CD8-positive, alpha-beta memory T cell (primary cell): ENCODE results near the gene FRMD4B. TPM values are rescaled to one million over a fixed set of nuclear protein-coding genes. Genes with fewer than 3 reads are reported as not detected.
A peak's percentile ranks its signal among the peaks of the same experiment; 100 is the strongest.

Experiments
- CTCF ChIA-PET: fragments of 350-600 bp; sonication (Branson Sonifier 250); formaldehyde crosslinking; loops from one replicate; lab custom pipeline; 2021; ENCODE audit warnings: antibody characterized with exemption; lab: Charles Lee
- POLR2A ChIA-PET: fragments of 350-600 bp; sonication (Branson Sonifier 250); formaldehyde crosslinking; loops from one replicate; lab custom pipeline; 2021; ENCODE audit warnings: antibody characterized with exemption; lab: Charles Lee
- DNase-seq, 5 donors: peaks; one replicate each; pipeline versions ENCODE4 v3.0.0 to v3.0.0-alpha.2; 2020 to 2022; ENCODE audit warnings: mixed read lengths in 1 of 5
- H3K27ac ChIP-seq: one replicate; pipeline ENCODE4 v1.7.0; 2013; ENCODE audit warnings: low read depth, mild to moderate bottlenecking, low read length, moderate library complexity
- H3K27me3 ChIP-seq: 2 replicates; pipeline ENCODE4 v1.7.0; 2013; ENCODE audit warnings: low read length, mild to moderate bottlenecking; ENCODE audit not compliant: insufficient read depth, poor library complexity, severe bottlenecking
- H3K36me3 ChIP-seq: 2 replicates; pipeline ENCODE4 v1.7.0; 2013; ENCODE audit warnings: mild to moderate bottlenecking, low read length, moderate library complexity; ENCODE audit not compliant: insufficient read depth
- H3K4me1 ChIP-seq: 2 replicates; pipeline ENCODE4 v1.7.0; 2013; ENCODE audit warnings: mild to moderate bottlenecking, low read length, moderate library complexity; ENCODE audit not compliant: insufficient read depth
- H3K4me3 ChIP-seq: 2 replicates; pipeline ENCODE4 v1.7.0; 2013; ENCODE audit warnings: mild to moderate bottlenecking, low read length
- H3K9me3 ChIP-seq: 2 replicates; pipeline ENCODE4 v1.7.0; 2013; ENCODE audit warnings: mild to moderate bottlenecking, low read length
- H3K27ac Mint-ChIP-seq, 8 donors: one replicate each; pipeline ENCODE4 v1.8.0; 2020 to 2021; ENCODE audit warnings: mixed read lengths in 8 of 8, mild to moderate bottlenecking in 6 of 8, inconsistent platforms in 3 of 8, moderate library complexity in 3 of 8
- H3K27me3 Mint-ChIP-seq, 2 donors: one replicate each; pipeline ENCODE4 v1.8.0; 2020 to 2021; ENCODE audit warnings: mixed read lengths in 2 of 2, mild to moderate bottlenecking in 1 of 2, moderate library complexity in 1 of 2
- H3K36me3 Mint-ChIP-seq, 3 donors: one replicate each; pipeline ENCODE4 v1.8.0; 2020 to 2021; ENCODE audit warnings: mixed read lengths in 3 of 3, inconsistent platforms in 1 of 3, mild to moderate bottlenecking in 1 of 3
- H3K4me1 Mint-ChIP-seq, 3 donors: one replicate each; pipeline ENCODE4 v1.8.0; 2020 to 2021; ENCODE audit warnings: mixed read lengths in 3 of 3, inconsistent platforms in 1 of 3, mild to moderate bottlenecking in 1 of 3
- H3K4me3 Mint-ChIP-seq, 7 donors: one replicate each; pipeline ENCODE4 v1.8.0; 2020 to 2021; ENCODE audit warnings: mixed read lengths in 7 of 7, mild to moderate bottlenecking in 6 of 7, moderate library complexity in 4 of 7, inconsistent platforms in 2 of 7
- H3K9me3 Mint-ChIP-seq, 5 donors: one replicate each; pipeline ENCODE4 v1.8.0; 2020 to 2022; ENCODE audit warnings: mixed read lengths in 5 of 5, mild to moderate bottlenecking in 3 of 5, moderate library complexity in 2 of 5, inconsistent platforms in 1 of 5
- polyA plus RNA-seq: library from polyadenylated mRNA; unstranded; fragments of 300-500 nt; fragmentation: Illumina TruSeq; gene quantifications from one replicate; pipeline ENCODE4 v1.2.3, GENCODE V29; 2021
- total RNA-seq, 2 experiments: library from RNA; stranded (reverse); gene quantifications; one replicate each; pipeline ENCODE4 v1.2.3, GENCODE V29; 2021

The FRMD4B gene
- 10 to 100 TPM; 40.3 to 41.1 TPM for total RNA-seq
- polyA plus RNA-seq, result 3.0 TPM

GRCh38 chr3:69385723-69386555 lies at the start of gene FRMD4B:
TSS of gene FRMD4B (minus strand) at chr3:69386088. CDS start at chr3:69385989, 99 bp downstream.
- DNase-seq, result peak in 1 of 5 donors; percentile 13
- Histone ChIP-seq H3K27ac (no peak within 1 kb of the TSS), H3K27me3 (peaks cover 18% of the 10 kb centered on the region), H3K4me1 (peaks cover 9% of the 10 kb centered on the region), H3K4me3 (peak within 1 kb of the TSS; percentile 12), H3K9me3 (no peaks in the 10 kb centered on the region), H3K36me3 (no peaks in the 10 kb centered on the region)
- H3K36me3 Mint-ChIP-seq, result no peaks in the 10 kb centered on the region
- POLR2A ChIA-PET, result interaction anchor here (0.9 kb wide), 1 partner anchor 9 kb away, joined by 3 read pairs; no protein-coding TSS in a partner anchor
- H3K4me1 Mint-ChIP-seq, result peaks cover 9 to 19% (median 13%) of the 10 kb centered on the region in 3 donors
- no peaks in the 10 kb centered on the region for H3K9me3 Mint-ChIP-seq
- H3K27me3 Mint-ChIP-seq, result peaks cover 37 to 76% of the 10 kb centered on the region in 2 donors
- no peak within 1 kb of the TSS for H3K27ac Mint-ChIP-seq
- CTCF ChIA-PET, result no interaction called here
- peak within 1 kb of the TSS; percentile 60 to 83 (median 73) for H3K4me3 Mint-ChIP-seq

GRCh38 chr3:69433969-69434325 lies 48.1 kb upstream of the FRMD4B start:
- CTCF ChIA-PET, result no interaction called here
- Histone ChIP-seq H3K4me1 (no peaks in the 10 kb centered on the region), H3K27ac (no peak overlapping the region), H3K9me3 (no peaks in the 10 kb centered on the region), H3K36me3 (no peaks in the 10 kb centered on the region), H3K4me3 (no peak overlapping the region), H3K27me3 (no peaks in the 10 kb centered on the region)
- Mint-ChIP-seq H3K36me3 (no peaks in the 10 kb centered on the region), H3K4me1 (peaks cover 0 to 4% (median 0%) of the 10 kb centered on the region in 3 donors), H3K4me3 (no peak overlapping the region), H3K27me3 (peaks cover 0 to 15% of the 10 kb centered on the region in 2 donors), H3K9me3 (no peaks in the 10 kb centered on the region), H3K27ac (no peak overlapping the region)
- no peak for DNase-seq
- POLR2A ChIA-PET, result no interaction called here

DNA sequence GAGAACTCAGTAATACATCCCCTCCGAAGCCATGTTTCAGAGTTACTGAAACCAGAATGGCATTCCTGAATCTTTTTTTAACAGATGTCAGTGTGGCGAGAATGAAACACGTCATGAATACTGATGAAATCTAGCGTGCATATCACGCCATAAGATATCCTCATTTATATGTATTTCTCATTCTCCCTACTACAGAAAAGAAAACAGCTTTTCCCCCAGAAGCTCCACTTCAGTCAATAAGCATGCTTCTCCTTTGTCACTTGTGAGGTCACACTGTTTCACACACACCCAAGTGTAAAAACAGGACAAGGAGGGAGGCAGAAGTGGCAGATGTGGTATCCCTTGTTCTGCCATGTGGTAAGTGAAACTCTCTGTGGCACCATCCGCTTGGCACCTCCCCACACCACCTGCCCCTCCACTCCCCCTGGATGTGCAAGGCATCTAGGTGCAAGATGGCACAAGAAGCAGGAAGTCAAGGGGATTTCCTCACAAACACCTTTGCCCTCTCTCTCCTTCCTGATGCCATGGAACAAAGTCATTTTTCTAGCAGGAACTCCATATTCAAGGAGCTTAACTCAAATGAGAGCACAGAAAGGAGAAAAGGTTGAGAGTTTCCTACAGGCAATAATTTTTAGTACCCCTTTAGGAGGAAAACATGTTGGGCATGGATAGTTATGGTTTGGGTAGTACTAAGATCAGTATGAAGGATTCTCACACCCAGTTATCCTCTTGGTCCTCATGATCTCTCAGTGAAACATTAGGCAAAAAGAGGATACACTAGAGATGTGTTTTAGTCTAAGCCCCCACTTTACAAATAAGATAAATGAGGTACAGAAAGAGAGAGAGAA lies 47.5 kb upstream of the FRMD4B start:
- H3K4me3 Mint-ChIP-seq, result no peak overlapping the region
- H3K27ac ChIP-seq, result no peak overlapping the region
- no peak for DNase-seq
- no peak overlapping the region for H3K4me3 ChIP-seq
- peaks cover 0 to 15% of the 10 kb centered on the region in 2 donors for H3K27me3 Mint-ChIP-seq
- peaks cover 0 to 4% (median 0%) of the 10 kb centered on the region in 3 donors for H3K4me1 Mint-ChIP-seq
- H3K36me3 Mint-ChIP-seq, result no peaks in the 10 kb centered on the region
- CTCF ChIA-PET, result no interaction called here
- POLR2A ChIA-PET, result no interaction called here
- no peaks in the 10 kb centered on the region for H3K27me3 ChIP-seq
- no peaks in the 10 kb centered on the region for H3K4me1 ChIP-seq
- H3K27ac Mint-ChIP-seq, result peak overlapping the region in 1 of 8 donors; percentile 7
- H3K36me3 ChIP-seq, result no peaks in the 10 kb centered on the region
- no peaks in the 10 kb centered on the region for H3K9me3 Mint-ChIP-seq
- no peaks in the 10 kb centered on the region for H3K9me3 ChIP-seq

DNA sequence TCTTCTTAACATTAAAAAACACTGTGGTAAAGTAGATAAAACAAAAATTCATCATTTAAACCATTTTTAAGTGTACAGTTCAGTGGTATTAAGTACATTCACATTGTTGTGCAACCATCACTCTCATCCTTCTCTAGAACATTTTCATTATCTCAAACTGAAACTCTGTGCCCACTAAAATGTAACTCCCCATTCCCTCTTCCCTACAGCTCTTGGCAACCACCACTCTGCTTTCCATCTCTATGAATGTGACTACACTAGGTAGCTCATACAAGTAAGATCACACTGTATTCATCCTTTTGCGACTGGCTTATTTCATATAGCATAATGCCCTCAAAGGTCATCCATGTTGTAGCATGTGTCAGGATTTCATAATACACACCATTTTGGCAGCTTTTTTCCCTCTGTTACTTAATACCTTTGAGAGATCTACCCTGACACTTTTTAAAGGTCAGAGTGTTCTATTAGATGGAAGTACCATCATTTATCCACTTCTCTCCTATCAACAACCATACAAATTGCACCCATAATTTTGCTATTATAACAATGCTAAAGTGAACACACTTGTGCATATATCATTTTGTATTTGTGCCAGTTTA lies 42.9 kb upstream of the FRMD4B start:
- Histone ChIP-seq H3K36me3 (no peaks in the 10 kb centered on the region), H3K27me3 (no peaks in the 10 kb centered on the region), H3K27ac (no peak overlapping the region), H3K4me1 (no peaks in the 10 kb centered on the region), H3K4me3 (no peak overlapping the region), H3K9me3 (no peaks in the 10 kb centered on the region)
- Mint-ChIP-seq H3K27me3 (peaks cover 1 to 15% of the 10 kb centered on the region in 2 donors), H3K27ac (no peak overlapping the region), H3K4me1 (peaks cover 0 to 4% (median 0%) of the 10 kb centered on the region in 3 donors), H3K9me3 (no peaks in the 10 kb centered on the region), H3K4me3 (no peak overlapping the region), H3K36me3 (no peaks in the 10 kb centered on the region)
- DNase-seq, result no peak
- ChIA-PET CTCF (interaction anchor here (1.8 kb wide), 1 partner anchor 19 kb away, joined by 5 read pairs; no protein-coding TSS in a partner anchor), POLR2A (no interaction called here)

- Mint-ChIP-seq H3K4me3 (no peak overlapping the region), H3K9me3 (no peaks in the 10 kb centered on the region), H3K27me3 (peaks cover 1 to 11% of the 10 kb centered on the region in 2 donors), H3K36me3 (no peaks in the 10 kb centered on the region), H3K4me1 (no peaks in the 10 kb centered on the region), H3K27ac (no peak overlapping the region)
- Histone ChIP-seq H3K27ac (no peak overlapping the region), H3K36me3 (no peaks in the 10 kb centered on the region), H3K9me3 (no peaks in the 10 kb centered on the region), H3K4me3 (no peak overlapping the region), H3K4me1 (no peaks in the 10 kb centered on the region), H3K27me3 (no peaks in the 10 kb centered on the region)
- CTCF ChIA-PET, result interaction anchor here (0.6 kb wide), 1 partner anchor 1524 kb away, joined by 4 read pairs; no protein-coding TSS in a partner anchor
- POLR2A ChIA-PET, result no interaction called here
- DNase-seq, result no peak
Measured at GRCh38 chr3:69426967-69427304, 41.0 kb upstream of the FRMD4B start.

DNA sequence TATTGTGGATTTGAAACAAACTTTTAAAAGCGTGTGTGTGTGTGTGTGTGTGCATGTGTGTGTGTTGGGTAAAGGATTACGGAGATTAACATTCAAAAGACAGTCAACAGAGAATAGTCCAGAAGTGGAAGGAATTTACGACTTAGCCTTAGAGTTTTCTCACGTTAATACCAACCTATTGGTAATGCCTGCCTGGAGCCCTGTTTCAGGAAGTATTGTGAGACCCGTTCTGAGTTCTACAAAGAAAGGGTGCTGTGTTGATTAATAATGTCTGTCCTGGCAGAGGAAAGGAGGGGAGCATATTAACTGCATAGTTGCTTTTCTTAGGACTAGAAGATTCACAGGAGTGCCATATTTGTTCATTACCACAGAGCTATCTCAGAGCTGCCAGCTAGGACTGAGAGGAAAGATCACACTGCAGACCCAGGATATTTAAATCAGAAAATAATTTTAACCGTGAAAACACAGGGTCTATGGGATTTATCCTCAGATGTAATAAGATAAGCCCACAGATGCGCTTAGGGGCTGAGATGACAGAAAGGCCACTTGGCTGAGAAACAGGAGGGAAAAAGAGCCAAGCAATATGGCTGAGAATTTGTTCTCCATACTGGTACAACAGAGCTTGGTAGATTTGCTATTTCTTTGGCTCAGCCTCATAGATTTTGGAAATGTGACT lies 40.5 kb upstream of the FRMD4B start:
- Histone ChIP-seq H3K36me3 (no peaks in the 10 kb centered on the region), H3K4me3 (no peak overlapping the region), H3K4me1 (no peaks in the 10 kb centered on the region), H3K27ac (no peak overlapping the region), H3K9me3 (no peaks in the 10 kb centered on the region), H3K27me3 (no peaks in the 10 kb centered on the region)
- peaks cover 1 to 11% of the 10 kb centered on the region in 2 donors for H3K27me3 Mint-ChIP-seq
- ChIA-PET CTCF (interaction anchor here (1.6 kb wide), 1 partner anchor 14 kb away, joined by 3 read pairs; no protein-coding TSS in a partner anchor), POLR2A (no interaction called here)
- no peaks in the 10 kb centered on the region for H3K4me1 Mint-ChIP-seq
- no peaks in the 10 kb centered on the region for H3K9me3 Mint-ChIP-seq
- H3K36me3 Mint-ChIP-seq, result no peaks in the 10 kb centered on the region
- H3K27ac Mint-ChIP-seq, result peak overlapping the region in 1 of 8 donors; percentile 20
- no peak overlapping the region for H3K4me3 Mint-ChIP-seq
- DNase-seq, result no peak

GRCh38 chr3:69425249-69425648 lies 39.4 kb upstream of the FRMD4B start:
- DNase-seq, result no peak
- Histone ChIP-seq H3K9me3 (no peaks in the 10 kb centered on the region), H3K27ac (no peak overlapping the region), H3K4me3 (no peak overlapping the region), H3K4me1 (no peaks in the 10 kb centered on the region), H3K27me3 (no peaks in the 10 kb centered on the region), H3K36me3 (no peaks in the 10 kb centered on the region)
- Mint-ChIP-seq H3K9me3 (no peaks in the 10 kb centered on the region), H3K27me3 (peaks cover under 1 to 1% of the 10 kb centered on the region in 2 donors), H3K4me1 (no peaks in the 10 kb centered on the region), H3K4me3 (no peak overlapping the region), H3K36me3 (no peaks in the 10 kb centered on the region), H3K27ac (no peak overlapping the region)
- ChIA-PET POLR2A (no interaction called here), CTCF (interaction anchor here (1.6 kb wide), 1 partner anchor 16 kb away, joined by 3 read pairs; no protein-coding TSS in a partner anchor)
